ENCODE measurements around the gene ZSWIM4.
"Not testable (repeated sequence)": the region's sequence is repeated elsewhere in the genome, so short reads cannot be mapped to it uniquely, and the experiment has no call there.

The ZSWIM4 gene

DNA sequence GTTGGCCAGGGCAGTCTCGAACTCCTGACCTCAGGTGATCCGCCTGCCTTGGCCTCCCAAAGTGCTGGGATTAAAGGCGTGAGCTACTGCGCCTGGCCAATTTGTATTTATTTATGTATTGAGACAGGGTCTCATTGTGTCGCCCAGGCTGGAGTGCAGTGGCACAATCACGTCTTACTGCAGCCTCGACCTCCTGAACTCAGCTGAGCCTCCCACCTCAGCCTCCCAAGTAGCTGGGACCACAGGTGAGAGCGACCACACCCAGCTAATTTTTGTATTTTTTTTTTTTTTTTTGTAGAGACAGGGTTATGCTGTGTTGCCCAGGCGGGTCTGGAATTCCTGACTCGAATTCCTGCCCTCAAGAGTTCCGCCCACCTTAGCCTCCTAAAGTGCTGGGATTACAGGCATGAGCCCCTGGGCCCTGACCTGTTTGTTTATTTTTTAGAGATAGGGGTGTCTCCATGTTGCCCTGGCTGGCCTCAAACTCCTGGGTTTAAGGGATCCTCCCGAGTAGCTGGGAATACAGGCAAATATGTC, 57.0 kb downstream of the ZSWIM4 start:
- not testable (repeated sequence) for DNase-seq

DNA sequence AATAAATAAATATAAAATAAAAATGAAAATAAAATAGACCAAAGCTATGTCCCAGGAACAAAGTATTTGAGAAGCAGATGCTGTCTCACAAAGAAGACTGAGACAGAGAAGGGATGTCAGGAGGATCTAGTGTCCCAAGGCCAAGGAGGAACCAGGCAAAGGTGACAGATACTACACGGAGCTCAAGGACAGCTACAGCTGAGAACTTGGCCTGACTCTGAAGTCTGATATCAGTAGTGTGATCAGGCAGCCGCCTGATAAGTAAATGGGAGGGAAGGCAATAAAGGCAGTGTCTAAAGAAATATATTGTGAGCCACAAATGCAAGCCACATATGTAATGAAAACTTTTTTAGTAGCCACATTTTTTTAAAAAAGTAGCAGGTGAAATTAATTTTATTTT, 61.3 kb downstream of the ZSWIM4 start:
- no peak for DNase-seq

DNA sequence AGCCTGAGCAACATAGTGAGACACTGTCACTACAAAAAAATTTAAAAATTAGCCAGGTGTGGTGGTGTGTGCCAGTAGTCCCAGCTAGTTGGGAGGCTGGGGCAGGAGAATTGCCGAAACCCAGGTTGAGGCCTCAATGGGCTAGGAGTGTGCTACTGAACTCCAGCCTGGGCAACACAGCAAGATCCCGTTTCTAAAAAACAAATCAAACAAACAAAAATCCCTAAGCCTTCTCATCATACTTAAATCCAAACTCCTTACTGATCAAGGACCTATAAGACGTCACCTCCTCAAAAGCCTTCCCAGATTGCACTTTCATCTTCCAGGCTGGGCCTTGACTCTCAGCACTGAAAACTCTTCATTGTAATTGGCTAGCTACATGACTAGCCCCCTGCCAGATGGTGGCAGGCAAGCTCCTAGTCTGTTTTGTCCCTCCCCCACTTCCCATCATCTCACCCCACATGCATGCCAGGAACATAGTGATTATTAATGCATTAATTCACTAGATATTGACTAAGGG, 64.2 kb downstream of the ZSWIM4 start:
- no peak for DNase-seq

DNA sequence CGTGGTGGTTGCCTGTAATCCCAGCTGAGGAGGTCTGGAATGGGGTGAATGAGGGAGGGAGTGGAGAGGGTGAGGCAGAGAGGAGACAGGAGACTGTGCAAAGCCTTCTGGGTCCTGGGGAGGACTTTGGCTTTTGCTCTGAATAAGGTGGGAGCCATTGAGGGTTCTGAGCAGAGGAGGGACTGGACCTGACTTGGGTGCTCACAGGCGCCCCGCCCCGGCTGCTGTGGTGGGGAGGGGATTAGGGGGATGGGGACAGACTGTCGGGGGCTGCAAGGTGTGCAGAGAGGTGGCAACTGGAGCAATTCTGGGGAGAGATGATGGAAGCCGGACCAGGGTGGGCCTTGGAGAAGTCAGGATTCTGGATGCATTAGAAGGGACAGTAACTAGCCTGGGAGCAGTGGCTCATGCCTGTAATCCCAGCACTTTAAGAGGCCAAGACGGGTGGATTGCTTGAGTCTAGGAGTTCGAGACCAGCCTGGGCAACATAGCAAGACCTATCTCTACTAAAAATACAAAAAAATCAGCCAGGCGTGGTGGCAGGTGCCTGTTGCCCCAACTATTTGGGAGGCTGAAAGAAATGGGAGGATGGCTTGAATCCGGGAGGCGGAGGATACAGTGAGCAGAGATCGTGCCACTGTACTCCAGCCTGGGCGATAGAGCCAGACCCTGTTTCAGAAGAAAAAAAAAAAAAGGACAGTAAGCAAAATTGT, 65.6 kb downstream of the ZSWIM4 start:
- no peak for DNase-seq

DNA sequence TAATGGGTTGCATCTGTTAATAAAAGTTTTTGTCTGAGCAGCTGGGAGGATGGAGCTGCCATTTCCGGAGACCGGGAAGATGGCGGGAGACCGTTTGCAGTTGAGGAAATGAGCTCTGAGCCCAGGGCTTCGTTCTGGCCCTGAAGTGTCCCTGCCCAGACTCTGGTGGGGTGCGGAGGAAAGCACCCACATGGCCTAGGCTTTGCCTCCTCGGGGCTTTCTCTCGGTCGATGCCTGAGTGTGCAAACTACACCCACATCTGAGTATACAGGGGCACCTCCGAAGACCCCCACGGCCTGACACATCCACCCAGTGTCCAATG, 66.1 kb downstream of the ZSWIM4 start:
- no peak for DNase-seq

DNA sequence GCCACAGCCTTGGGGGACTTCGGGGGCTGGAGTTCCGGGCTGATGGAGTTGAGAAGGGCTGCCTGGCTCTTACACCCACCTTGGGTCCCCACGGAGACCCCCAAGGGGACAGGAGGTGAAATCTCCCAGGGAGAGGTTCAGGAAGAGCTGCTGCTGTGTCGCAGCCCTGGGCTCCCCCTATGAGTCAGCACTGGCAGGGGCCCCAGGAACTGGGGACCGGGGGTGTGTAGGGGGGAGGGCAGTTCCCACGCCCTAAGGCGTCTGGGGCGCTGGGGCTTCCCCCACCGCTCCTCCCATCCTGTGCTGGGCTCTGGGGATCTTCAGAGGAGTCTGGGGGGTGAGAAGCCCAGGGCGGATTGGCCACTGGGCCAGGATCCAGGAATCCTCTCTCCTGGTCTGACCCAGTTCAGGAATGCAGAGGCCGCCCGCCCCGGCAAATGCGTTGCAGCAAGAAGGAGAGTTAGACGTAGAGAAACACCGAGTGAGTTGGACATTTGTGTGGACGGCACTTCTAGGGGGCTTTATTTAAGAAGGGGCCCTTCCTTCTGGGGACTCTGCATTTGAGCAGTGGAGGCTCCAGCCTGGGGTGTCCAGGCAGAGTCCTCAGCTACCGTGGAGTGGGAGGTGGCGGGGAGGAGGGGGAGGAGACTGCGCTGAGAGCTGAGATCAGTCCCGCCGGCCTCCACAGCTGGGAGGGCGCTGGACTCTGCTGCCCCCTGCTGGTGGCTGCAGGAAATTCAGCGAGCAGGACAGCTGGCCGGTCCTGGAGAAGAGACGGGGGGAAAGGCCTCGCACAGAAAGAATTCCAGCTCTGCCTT, 66.7 kb downstream of the ZSWIM4 start:
- peak; percentile 73 for DNase-seq

DNA sequence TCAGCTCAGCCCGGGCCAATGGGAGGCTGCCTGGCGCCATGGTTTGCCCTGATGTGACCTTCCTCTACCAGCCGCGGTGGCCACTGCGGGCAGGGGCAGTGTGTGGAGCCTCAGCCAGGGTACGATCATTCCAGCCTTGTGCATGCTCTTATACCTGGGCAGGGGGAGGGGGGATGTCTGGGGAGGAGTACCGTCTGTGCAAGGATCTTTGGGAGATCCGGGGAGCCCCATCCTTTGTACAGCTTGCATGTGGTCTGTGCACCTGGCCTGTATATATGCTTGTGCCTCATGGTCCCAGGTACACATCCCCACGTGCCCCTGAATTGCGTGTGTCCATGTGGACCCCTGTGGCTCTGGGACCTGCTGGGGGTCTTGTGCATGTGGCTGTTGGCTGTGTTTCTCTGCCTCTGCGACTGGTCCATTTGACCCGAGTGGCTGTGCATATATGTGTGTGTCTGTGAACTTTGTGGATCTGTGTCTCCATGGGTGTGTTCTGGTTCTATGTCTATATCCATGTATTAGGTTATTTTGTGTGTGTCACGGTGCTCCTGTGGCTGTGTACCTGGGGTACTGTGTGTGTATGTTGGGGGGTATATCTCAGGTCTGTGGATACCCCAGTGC, 68.9 kb downstream of the ZSWIM4 start:
- DNase-seq: no peak

DNA sequence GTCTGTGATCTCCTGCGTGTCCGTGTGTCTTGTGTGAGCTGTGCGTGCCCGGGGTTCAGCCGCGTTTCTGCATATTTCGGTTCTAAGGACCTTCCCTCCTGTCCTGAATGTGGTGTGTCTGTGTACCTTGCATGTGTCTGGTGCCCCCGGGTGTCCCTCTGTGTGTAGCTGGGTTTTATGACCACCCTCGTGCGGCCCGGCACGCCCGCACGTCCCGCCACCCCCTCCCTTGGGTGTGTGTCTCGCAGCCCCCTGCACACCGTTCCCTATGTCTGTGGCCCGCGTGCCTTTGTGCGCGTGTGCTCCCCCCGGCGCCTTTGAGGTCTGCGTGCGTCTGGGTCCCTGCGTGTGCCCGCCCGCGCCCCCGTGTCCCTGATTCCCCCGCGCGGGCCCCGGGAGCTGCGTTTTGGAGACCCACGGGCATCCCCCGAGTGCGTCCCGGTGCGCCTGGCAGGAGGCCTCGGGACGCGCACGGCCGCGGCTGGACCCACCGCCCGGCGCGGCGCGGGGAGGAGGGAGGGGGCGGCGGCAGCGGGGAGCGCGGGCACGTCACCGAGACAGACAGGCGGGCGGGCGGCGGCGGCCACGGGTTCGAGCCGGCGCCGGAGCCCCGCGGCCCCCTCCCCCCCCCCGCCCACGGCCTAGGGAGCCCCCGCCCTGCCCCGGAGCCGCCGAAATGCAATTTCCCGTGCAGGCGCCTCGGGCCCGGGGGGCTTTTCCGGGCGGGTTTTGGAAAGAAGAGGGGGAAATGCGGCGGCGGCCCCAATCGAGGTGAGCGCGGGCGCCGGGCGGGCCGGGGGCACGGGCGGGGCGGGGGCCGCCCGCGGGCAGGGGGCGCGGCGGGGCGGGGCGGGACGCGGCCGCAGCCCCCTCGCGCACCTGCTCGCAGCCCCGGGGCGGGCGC, 69.7 kb downstream of the ZSWIM4 start:
- peak; percentile 45 for DNase-seq

DNA sequence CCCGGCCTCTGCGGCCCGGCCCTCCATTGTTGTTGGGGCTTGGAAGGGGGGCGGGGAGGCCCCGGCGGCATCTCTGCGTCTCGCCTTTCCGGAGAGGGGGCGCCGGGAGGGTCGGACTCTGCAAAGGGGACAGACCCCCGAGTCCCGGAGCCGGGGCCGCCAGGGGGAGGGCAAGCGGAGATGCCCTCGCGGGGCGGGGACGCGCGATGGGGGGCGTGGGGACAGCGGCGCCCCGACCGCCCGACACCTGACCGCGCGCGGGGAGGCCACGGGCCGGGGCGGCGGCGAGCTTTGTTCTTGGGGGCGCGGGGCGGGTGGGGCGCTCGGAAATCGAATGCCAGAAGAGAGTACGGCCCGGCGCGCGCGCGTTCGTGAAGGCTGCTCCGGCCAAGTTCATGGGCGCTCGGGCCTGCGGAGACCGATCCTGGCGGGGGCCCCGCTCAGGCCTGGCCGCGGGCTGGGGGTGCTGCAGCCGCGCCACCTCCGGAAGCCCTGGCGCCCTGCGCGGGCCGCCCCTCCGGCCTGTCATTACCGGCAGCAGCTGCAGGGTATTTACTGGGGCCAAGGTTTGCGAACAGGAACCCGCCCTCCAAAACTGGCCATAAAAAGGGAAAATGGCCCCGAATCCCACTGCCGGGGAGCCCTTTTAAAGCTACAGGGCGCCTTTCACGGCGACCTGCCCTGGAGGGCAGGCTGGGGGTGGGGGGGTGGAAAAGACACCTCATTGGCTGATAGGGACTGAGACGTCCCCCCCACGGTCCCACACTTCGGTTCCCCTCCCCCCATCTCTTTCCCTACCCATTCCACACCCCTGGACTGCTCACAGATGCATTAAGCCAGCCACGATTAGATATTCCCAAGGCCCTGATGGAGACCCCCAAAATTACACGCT, 70.6 kb downstream of the ZSWIM4 start:
- DNase-seq: peak; percentile 52

DNA sequence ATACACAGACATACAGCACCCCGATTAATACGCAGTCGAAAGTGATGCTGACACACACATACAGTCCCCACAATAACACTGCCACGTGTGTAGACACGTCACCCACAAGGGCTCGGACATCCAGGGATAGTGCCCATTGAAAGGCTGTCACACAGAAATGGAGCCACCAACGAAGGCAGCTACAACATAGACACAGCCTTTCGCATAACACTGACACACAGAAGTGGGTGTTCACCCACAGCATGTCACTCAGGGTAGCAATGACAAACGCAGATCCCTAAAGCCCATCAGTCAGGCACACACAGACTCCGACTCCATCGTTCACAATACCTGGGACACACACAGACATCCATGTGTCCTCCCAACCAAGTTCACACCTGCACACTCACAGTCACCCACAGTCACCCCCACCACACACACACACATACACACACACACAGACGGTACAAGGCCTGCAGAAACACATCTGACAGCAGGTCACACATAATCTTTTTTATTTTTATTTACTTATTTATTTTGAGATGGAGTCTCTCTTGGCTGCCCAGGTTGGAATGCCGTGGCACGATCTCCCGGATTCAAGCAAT, 71.3 kb downstream of the ZSWIM4 start:
- no peak for DNase-seq

DNA sequence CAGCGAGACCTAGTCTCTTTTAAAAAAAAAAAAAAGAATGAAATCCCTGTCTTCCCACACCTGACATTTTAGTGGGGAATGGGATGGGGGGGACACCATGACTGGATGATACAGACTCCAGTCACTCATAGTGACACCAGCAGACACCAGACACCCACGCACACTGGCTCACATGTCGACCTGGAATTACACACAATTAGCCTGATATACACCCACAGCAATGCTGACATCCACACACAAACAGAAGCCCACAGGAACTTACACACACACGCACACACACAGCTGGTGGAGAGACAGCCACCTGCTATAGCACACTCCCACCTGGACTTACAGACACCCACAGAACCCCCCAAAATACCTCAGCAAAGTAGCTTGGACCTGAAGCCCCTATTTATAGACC, 73.4 kb downstream of the ZSWIM4 start:
- no peak for DNase-seq

DNA sequence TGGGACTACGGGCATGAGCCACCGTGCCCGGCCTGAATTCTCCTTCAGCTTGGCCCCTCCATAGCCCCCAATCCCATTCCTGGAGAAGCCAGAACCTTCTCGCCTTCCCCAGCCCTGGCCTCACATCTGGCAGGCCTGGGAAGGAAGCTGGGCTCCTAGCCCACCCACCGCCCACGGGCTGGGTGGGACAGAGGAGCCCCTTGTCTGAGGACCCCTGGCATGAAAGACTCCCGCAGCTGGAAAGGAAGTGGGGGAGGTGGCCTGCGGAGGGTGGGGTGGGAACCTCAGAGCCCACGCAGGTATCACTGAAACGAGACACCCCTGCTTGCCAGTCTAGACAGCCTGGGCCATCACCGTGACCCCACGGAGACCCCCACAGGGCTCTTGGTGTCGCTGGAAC, 74.0 kb downstream of the ZSWIM4 start:
- no peak for DNase-seq

DNA sequence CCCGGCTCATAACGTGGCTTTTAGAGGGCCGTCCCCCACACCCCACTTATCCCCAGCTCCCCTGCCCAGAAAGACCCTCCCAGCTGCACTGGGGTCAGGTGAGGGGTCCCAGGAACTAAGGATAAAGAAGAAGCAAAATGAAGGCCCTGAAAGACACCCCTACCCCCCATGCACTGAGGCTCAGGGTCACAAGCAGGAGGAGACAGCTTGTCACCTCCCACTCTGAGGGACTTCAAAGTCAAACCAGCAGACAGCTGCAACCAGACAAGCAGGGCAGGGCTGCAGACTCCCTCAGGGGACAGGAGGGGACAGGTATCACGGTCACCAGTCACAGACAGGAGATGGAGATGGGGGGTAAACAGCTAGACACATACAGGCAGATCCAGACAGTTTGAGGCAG, 75.6 kb downstream of the ZSWIM4 start:
- DNase-seq: no peak

DNA sequence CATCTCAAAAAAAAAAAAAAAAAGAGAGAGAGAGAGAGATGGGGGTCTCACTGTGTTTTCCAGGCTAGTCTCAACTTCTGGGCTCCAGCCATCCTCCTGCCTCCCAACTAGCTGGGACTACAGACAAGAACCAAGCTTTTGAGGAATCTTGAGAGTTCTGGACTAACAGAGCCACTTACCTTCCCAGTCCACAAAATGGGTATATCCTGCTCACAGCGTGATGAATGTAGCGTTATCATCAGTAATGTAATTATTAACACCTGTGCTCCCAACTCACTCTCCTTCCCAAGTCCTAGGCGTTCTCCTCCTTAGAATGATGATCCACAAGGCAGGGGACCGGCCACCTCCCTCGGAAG, 77.1 kb downstream of the ZSWIM4 start:
- DNase-seq: no peak

DNA sequence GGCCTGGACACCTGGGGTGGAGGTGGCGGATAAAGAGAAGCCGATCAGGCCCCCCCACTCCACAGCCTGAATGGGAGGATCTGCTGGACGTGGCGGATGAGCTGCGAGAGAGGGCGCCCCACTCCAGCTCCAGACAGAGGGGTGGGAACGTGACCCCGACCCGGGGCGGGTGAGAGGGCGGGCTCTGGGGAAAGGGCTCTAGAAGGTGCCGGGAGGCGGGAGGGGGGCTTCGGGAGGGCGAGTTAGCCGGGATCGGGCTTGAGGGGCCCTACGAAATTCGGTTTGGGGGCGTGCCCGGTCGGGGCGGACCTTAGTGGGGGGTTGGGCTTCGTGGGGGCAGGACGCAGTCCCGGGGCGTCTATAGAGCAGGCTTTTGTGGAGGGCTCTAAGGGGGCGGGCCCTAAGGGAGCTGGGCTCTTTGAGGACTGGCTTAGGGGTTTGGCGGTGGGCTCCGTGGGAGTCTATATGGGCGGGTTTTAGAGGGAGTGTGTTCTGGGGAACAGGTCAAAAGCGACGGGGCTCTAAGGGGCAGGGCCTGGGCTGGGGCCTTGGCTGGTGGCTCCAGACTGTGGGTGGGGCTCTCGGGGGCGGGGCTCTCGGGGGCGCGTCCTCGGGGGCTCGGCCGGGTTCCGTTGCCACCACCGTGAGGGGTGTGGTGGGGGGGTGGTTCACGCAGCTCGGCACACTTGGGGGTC, 77.6 kb downstream of the ZSWIM4 start:
- no peak for DNase-seq

DNA sequence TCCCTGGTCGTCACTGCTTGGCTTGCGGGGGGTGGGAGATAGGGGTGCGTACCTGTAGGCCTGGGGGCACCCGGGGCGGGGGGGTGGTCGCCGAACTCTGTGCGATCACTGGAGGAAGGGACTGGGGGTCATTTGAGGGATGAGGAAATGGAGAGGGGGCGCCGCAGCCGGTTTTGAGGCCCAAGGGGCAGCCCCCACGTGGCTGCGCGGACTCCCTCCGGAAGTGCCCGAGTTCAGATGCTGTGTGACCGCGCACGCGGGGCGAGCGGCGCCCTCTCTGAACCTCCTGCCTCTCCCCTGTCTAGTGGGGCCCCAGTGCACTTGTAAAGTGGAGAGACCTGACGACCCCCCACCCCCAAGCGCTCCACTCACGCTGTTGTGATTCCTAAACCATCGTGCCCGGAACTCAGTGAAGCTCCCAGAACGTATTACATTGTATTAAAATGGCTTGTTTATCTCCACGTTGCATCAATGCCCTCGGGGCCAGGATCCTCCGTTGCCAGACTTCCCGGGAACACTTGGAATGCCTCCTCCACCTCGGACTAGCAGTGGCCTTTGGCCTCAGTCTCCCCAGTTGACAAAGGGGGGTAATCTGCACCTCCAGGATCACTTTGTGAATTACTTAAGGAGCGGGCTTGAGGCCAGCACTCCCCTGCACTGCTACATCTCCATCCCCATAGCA, 78.7 kb downstream of the ZSWIM4 start:
- DNase-seq: no peak

DNA sequence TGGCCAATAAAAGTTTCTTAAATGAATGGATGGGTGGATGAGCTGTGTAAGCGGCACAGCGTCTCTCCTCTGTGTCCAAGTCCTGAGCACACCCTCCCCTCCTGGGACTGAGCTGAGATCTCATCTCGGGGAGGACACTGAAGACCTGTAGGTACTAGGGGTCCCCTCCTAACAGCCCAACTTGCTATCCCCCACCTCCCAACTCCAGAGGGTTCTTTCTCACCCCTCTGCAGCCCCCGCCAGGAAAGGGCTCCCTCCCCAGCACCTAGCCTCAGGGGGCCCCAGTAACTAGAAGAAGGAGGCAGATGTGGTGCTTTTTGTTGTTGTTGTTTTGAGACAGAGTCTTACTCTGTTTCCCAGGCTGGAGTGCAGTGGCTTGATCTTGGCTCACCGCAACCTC, 80.6 kb downstream of the ZSWIM4 start:
- DNase-seq: no peak

DNA sequence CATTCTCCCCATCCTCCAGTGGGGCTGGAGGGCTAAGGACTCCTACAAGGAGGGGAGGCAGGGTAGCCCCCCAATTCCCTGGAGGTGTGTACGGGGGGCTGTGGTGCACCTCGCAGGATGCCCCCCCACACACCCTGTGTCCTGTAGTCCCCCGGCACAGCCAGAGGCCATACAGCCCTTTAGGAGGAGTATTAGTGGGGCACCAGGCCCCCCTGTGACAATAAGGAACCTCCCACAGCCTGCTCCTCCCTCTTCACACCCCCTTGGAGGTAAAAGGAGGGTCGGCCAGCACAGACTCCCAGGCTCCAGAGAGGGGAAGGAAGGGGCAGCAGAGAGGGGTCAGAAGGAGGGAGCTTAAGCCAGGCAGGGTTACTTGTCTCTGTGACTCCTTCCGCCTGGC, 81.6 kb downstream of the ZSWIM4 start, which contains the start of gene NANOS3:
Gene NANOS3, plus strand, starts transcription at position 301 of the 400 bp plus-strand sequence. CDS start 115 bp downstream, outside the sequence.
- DNase-seq: no peak

DNA sequence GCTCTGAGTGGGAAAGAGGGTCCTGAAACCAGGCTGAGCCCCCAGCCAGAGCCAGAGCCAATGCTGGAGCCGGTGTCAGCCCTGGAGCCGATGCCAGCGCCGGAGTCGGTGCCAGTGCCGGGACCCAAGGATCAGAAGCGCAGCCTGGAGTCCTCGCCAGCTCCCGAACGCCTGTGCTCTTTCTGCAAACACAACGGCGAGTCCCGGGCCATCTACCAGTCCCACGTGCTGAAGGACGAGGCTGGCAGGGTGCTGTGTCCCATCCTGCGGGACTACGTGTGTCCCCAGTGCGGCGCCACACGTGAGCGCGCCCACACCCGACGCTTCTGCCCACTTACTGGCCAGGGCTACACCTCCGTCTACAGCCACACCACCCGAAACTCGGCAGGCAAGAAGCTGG, 82.1 kb downstream of the ZSWIM4 start:
- DNase-seq: no peak
